WTC11 (cell line): ENCODE data around the gene ERICH6B.

Experiments
- ATF1 ChIP-seq: sonication (generic); formaldehyde crosslinking; IDR thresholded peaks from 2 replicates; pipeline ENCODE4 v1.8.1; 2023; ENCODE audit warnings: mild to moderate bottlenecking, moderate library complexity, missing genetic modification reagents
- CREB1 ChIP-seq: sonication (generic); formaldehyde crosslinking; IDR thresholded peaks from 2 replicates; pipeline ENCODE4 v1.8.0; 2023; ENCODE audit warnings: mild to moderate bottlenecking, missing genetic modification reagents
- ETV6 ChIP-seq: sonication (generic); formaldehyde crosslinking; IDR thresholded peaks from 2 replicates; pipeline ENCODE4 v1.8.1; 2022; ENCODE audit warnings: mild to moderate bottlenecking, missing genetic modification reagents
- KAT7 ChIP-seq: sonication (generic); formaldehyde crosslinking; IDR thresholded peaks from 2 replicates; pipeline ENCODE4 v1.8.1; 2023; ENCODE audit warnings: missing genetic modification reagents, mild to moderate bottlenecking, borderline replicate concordance
- NR1H2 ChIP-seq: sonication (generic); formaldehyde crosslinking; IDR thresholded peaks from 2 replicates; pipeline ENCODE4 v1.9.0; 2021; ENCODE audit warnings: mild to moderate bottlenecking, moderate library complexity, missing genetic modification reagents
- NR3C1 ChIP-seq: sonication (generic); formaldehyde crosslinking; conservative IDR thresholded peaks from 2 replicates; pipeline ENCODE4 v1.8.1; 2023; ENCODE audit warnings: low read depth, mild to moderate bottlenecking, missing genetic modification reagents
- ZBTB21 ChIP-seq: sonication (generic); formaldehyde crosslinking; IDR thresholded peaks from 2 replicates; pipeline ENCODE4 v1.8.1; 2023; ENCODE audit warnings: mild to moderate bottlenecking, missing genetic modification reagents, borderline replicate concordance
- TF ChIP-seq, protein P1 (sequence below): sonication (generic); formaldehyde crosslinking; IDR thresholded peaks from 2 replicates; pipeline ENCODE4 v1.8.0; 2022; ENCODE audit warnings: mild to moderate bottlenecking, missing genetic modification reagents
- TF ChIP-seq, protein P2 (sequence below): sonication (generic); formaldehyde crosslinking; IDR thresholded peaks from 2 replicates; pipeline ENCODE4 v1.8.0; 2022; ENCODE audit warnings: mild to moderate bottlenecking, missing genetic modification reagents
- TF ChIP-seq, protein P3 (sequence below): fragments of 200-600 bp; IDR thresholded peaks from 2 replicates; pipeline ENCODE4 v1.8.0; 2022; ENCODE audit warnings: antibody characterized with exemption
- TF ChIP-seq, protein P4 (sequence below): sonication (generic); formaldehyde crosslinking; IDR thresholded peaks from 2 replicates; pipeline ENCODE4 v1.8.0; 2023; ENCODE audit warnings: mild to moderate bottlenecking, missing genetic modification reagents
- TF ChIP-seq, protein P5 (sequence below): sonication (generic); formaldehyde crosslinking; IDR thresholded peaks from 2 replicates; pipeline ENCODE4 v1.8.1; 2023; ENCODE audit warnings: mild to moderate bottlenecking, moderate library complexity, missing genetic modification reagents
- TF ChIP-seq, protein P6 (sequence below): sonication (generic); formaldehyde crosslinking; IDR thresholded peaks from 2 replicates; pipeline ENCODE4 v1.8.0; 2022; ENCODE audit warnings: mild to moderate bottlenecking, missing genetic modification reagents
- TF ChIP-seq, protein P7 (sequence below): sonication (generic); formaldehyde crosslinking; IDR thresholded peaks from 2 replicates; pipeline ENCODE4 v1.8.1; 2023; ENCODE audit warnings: mild to moderate bottlenecking, missing genetic modification reagents, moderate library complexity

DNA sequence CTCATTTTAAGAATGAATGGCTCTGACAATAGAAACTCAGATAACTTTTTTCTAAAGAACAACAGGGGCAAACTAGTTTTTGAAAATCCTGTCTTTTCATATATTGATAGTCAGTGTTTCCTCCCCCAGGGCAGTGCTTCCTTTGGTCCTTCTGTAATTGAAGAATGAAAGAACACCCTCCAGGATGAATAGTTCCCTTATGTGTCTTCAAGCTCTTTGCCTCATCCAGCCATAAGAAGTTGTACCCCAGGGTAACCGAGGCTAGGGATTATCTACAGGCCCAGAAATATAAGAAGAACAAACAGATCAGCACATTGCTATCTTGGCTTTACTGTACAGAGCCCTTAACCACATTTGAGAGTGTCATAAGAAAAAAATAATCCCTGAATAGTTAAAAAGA lies 12.1 kb upstream of the ERICH6B start:
- TF ChIP-seq ETV6 (CRISPR knock-in tag) (no peak), NR1H2 (CRISPR knock-in tag) (no peak), CREB1 (CRISPR knock-in tag) (no peak), ATF1 (CRISPR knock-in tag) (no peak), KAT7 (CRISPR knock-in tag) (no peak), ZBTB21 (CRISPR knock-in tag) (no peak), NR3C1 (CRISPR knock-in tag) (no peak)
- TF ChIP-seq, protein P1, sequence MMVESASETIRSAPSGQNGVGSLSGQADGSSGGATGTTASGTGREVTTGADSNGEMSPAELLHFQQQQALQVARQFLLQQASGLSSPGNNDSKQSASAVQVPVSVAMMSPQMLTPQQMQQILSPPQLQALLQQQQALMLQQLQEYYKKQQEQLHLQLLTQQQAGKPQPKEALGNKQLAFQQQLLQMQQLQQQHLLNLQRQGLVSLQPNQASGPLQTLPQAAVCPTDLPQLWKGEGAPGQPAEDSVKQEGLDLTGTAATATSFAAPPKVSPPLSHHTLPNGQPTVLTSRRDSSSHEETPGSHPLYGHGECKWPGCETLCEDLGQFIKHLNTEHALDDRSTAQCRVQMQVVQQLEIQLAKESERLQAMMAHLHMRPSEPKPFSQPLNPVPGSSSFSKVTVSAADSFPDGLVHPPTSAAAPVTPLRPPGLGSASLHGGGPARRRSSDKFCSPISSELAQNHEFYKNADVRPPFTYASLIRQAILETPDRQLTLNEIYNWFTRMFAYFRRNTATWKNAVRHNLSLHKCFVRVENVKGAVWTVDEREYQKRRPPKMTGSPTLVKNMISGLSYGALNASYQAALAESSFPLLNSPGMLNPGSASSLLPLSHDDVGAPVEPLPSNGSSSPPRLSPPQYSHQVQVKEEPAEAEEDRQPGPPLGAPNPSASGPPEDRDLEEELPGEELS (CRISPR knock-in tag) = no peak
- TF ChIP-seq, protein P2, sequence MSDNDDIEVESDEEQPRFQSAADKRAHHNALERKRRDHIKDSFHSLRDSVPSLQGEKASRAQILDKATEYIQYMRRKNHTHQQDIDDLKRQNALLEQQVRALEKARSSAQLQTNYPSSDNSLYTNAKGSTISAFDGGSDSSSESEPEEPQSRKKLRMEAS = no peak
- TF ChIP-seq, protein P3, sequence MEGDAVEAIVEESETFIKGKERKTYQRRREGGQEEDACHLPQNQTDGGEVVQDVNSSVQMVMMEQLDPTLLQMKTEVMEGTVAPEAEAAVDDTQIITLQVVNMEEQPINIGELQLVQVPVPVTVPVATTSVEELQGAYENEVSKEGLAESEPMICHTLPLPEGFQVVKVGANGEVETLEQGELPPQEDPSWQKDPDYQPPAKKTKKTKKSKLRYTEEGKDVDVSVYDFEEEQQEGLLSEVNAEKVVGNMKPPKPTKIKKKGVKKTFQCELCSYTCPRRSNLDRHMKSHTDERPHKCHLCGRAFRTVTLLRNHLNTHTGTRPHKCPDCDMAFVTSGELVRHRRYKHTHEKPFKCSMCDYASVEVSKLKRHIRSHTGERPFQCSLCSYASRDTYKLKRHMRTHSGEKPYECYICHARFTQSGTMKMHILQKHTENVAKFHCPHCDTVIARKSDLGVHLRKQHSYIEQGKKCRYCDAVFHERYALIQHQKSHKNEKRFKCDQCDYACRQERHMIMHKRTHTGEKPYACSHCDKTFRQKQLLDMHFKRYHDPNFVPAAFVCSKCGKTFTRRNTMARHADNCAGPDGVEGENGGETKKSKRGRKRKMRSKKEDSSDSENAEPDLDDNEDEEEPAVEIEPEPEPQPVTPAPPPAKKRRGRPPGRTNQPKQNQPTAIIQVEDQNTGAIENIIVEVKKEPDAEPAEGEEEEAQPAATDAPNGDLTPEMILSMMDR = no peak
- TF ChIP-seq, protein P4, sequence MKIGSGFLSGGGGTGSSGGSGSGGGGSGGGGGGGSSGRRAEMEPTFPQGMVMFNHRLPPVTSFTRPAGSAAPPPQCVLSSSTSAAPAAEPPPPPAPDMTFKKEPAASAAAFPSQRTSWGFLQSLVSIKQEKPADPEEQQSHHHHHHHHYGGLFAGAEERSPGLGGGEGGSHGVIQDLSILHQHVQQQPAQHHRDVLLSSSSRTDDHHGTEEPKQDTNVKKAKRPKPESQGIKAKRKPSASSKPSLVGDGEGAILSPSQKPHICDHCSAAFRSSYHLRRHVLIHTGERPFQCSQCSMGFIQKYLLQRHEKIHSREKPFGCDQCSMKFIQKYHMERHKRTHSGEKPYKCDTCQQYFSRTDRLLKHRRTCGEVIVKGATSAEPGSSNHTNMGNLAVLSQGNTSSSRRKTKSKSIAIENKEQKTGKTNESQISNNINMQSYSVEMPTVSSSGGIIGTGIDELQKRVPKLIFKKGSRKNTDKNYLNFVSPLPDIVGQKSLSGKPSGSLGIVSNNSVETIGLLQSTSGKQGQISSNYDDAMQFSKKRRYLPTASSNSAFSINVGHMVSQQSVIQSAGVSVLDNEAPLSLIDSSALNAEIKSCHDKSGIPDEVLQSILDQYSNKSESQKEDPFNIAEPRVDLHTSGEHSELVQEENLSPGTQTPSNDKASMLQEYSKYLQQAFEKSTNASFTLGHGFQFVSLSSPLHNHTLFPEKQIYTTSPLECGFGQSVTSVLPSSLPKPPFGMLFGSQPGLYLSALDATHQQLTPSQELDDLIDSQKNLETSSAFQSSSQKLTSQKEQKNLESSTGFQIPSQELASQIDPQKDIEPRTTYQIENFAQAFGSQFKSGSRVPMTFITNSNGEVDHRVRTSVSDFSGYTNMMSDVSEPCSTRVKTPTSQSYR = no peak
- TF ChIP-seq, protein P5, sequence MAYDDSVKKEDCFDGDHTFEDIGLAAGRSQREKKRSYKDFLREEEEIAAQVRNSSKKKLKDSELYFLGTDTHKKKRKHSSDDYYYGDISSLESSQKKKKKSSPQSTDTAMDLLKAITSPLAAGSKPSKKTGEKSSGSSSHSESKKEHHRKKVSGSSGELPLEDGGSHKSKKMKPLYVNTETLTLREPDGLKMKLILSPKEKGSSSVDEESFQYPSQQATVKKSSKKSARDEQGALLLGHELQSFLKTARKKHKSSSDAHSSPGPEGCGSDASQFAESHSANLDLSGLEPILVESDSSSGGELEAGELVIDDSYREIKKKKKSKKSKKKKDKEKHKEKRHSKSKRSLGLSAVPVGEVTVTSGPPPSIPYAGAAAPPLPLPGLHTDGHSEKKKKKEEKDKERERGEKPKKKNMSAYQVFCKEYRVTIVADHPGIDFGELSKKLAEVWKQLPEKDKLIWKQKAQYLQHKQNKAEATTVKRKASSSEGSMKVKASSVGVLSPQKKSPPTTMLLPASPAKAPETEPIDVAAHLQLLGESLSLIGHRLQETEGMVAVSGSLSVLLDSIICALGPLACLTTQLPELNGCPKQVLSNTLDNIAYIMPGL (CRISPR knock-in tag) = no peak
- TF ChIP-seq, protein P6, sequence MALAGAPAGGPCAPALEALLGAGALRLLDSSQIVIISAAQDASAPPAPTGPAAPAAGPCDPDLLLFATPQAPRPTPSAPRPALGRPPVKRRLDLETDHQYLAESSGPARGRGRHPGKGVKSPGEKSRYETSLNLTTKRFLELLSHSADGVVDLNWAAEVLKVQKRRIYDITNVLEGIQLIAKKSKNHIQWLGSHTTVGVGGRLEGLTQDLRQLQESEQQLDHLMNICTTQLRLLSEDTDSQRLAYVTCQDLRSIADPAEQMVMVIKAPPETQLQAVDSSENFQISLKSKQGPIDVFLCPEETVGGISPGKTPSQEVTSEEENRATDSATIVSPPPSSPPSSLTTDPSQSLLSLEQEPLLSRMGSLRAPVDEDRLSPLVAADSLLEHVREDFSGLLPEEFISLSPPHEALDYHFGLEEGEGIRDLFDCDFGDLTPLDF = no peak
- TF ChIP-seq, protein P7, sequence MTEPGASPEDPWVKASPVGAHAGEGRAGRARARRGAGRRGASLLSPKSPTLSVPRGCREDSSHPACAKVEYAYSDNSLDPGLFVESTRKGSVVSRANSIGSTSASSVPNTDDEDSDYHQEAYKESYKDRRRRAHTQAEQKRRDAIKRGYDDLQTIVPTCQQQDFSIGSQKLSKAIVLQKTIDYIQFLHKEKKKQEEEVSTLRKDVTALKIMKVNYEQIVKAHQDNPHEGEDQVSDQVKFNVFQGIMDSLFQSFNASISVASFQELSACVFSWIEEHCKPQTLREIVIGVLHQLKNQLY (CRISPR knock-in tag) = no peak
